HepG2 (cell line): Measurements from ENCODE around the gene STYX. TPM values are rescaled to one million over a fixed set of nuclear protein-coding genes. Genes with fewer than 3 reads are reported as not detected.

Source experiments
- AHDC1 ChIP-seq: sonication (generic); formaldehyde crosslinking; IDR thresholded peaks from 2 replicates; pipeline ENCODE4 v1.5.1; 2020; ENCODE audit warnings: mild to moderate bottlenecking, missing genetic modification reagents, borderline replicate concordance
- DZIP1 ChIP-seq: sonication (generic); formaldehyde crosslinking; IDR thresholded peaks from 2 replicates; pipeline ENCODE4 v1.5.0; 2020; ENCODE audit warnings: mild to moderate bottlenecking, missing genetic modification reagents
- EP300 ChIP-seq, 3 experiments: sonication (generic) in 1 of 3; formaldehyde crosslinking in 1 of 3; IDR thresholded peaks; 2 replicates each; pipeline versions ENCODE4 v1.5.1 to v1.6.1; 2011 to 2020; ENCODE audit warnings: low read depth in 2 of 3, low read length in 2 of 3, borderline replicate concordance in 1 of 3, improper control_type of control experiment in 1 of 3, mild to moderate bottlenecking in 1 of 3, missing genetic modification reagents in 1 of 3, moderate library complexity in 1 of 3
- ETV5 ChIP-seq: IDR thresholded peaks from 2 replicates; pipeline ENCODE4 v1.6.1; 2018; ENCODE audit warnings: missing biosample characterization, missing genetic modification reagents, inconsistent platforms, borderline replicate concordance
- FOXA1 ChIP-seq, 2 experiments: fragments of 450-650 bp in 1 of 2; sonication (generic) in 1 of 2; formaldehyde crosslinking in 1 of 2; IDR thresholded peaks; 2 replicates each; pipeline versions ENCODE4 v1.4.0 to v1.6.1; 2016 to 2020; ENCODE audit warnings: missing genetic modification reagents in 1 of 2
- RAD21 ChIP-seq: fragments of 450-650 bp; formaldehyde crosslinking; IDR thresholded peaks from 2 replicates; pipeline ENCODE4 v1.5.0; 2020; ENCODE audit warnings: mild to moderate bottlenecking
- SCMH1 ChIP-seq: sonication (generic); formaldehyde crosslinking; IDR thresholded peaks from 2 replicates; pipeline ENCODE4 v1.9.0; 2021; ENCODE audit warnings: missing genetic modification reagents, mild to moderate bottlenecking, borderline replicate concordance
- XBP1 ChIP-seq: sonication (generic); formaldehyde crosslinking; IDR thresholded peaks from 2 replicates; pipeline ENCODE4 v1.5.0; 2020; ENCODE audit warnings: missing genetic modification reagents
- ZBTB1 ChIP-seq: sonication (generic); formaldehyde crosslinking; IDR thresholded peaks from 2 replicates; pipeline ENCODE4 v1.4.0; 2020; ENCODE audit warnings: missing genetic modification reagents, borderline replicate concordance
- ZBTB39 ChIP-seq: sonication (generic); formaldehyde crosslinking; IDR thresholded peaks from 2 replicates; pipeline ENCODE4 v1.5.0; 2020; ENCODE audit warnings: missing genetic modification reagents
- ZNF30 ChIP-seq: sonication (generic); formaldehyde crosslinking; IDR thresholded peaks from 2 replicates; pipeline ENCODE4 v1.5.0; 2020; ENCODE audit warnings: mild to moderate bottlenecking, missing genetic modification reagents
- ZNF775 ChIP-seq: sonication (generic); formaldehyde crosslinking; IDR thresholded peaks from 2 replicates; pipeline ENCODE4 v1.4.0; 2020; ENCODE audit warnings: missing genetic modification reagents, mild to moderate bottlenecking, moderate library complexity, borderline replicate concordance
- ZNF878 ChIP-seq: sonication (generic); formaldehyde crosslinking; IDR thresholded peaks from 2 replicates; pipeline ENCODE4 v1.8.1; 2023; ENCODE audit warnings: mild to moderate bottlenecking, missing genetic modification reagents, moderate library complexity
- polyA plus RNA-seq, 8 experiments: library from polyadenylated mRNA; depleted of rRNA in 3 of 8; stranded (reverse) in 7 of 8; unstranded in 1 of 8; fragments of >200 nt; fragmentation: Illumina TruSeq in 4 of 8; extraction: Trizol in 4 of 8; gene quantifications; 2 replicates each; pipeline versions ENCODE4 v1.2.1 to v1.2.3, GENCODE V29; 2011 to 2016; ENCODE audit warnings: low read depth in 4 of 8, missing spikeins in 1 of 8, mixed read lengths in 1 of 8; ENCODE audit not compliant: insufficient read depth in 1 of 8
- total RNA-seq, 5 experiments: library from RNA; depleted of rRNA; stranded (reverse); fragments of >200 nt; fragmentation: Illumina TruSeq; extraction: Trizol; gene quantifications; 2 replicates each; pipeline ENCODE4 v1.2.3, GENCODE V29; 2016; ENCODE audit warnings: low read depth in 1 of 5
- TF ChIP-seq, protein P1 (sequence below): sonication (generic); formaldehyde crosslinking; IDR thresholded peaks from 2 replicates; pipeline ENCODE4 v1.9.0; 2022; ENCODE audit warnings: missing genetic modification reagents, mild to moderate bottlenecking, borderline replicate concordance

Gene STYX
- total and polyA plus RNA-seq, 2 of the 13 experiments (the other 11 are each of a cell fraction or from before 2014, with no cell fraction given), result 6.6 to 10.9 TPM

- TF ChIP-seq AHDC1 (CRISPR knock-in tag), result no peak; the same call in 1 of the 2 replicates
- no peak for TF ChIP-seq DZIP1
- no peak for TF ChIP-seq XBP1
- TF ChIP-seq ZNF30 (CRISPR knock-in tag), result no peak
- no peak for TF ChIP-seq ZNF878 (CRISPR knock-in tag)
- 0 out of 2 replicates have a peak, but pooled peaks have one; percentile 12 for TF ChIP-seq ETV5 (CRISPR knock-in tag)
- no peak for TF ChIP-seq RAD21 (CRISPR knock-in tag)
- no peak for TF ChIP-seq ZNF775 (CRISPR knock-in tag)
- no peak for TF ChIP-seq ZBTB39 (CRISPR knock-in tag)
- no peak for TF ChIP-seq FOXA1 (IDR thresholded peaks at IDR 0.05)
- TF ChIP-seq FOXA1 (CRISPR knock-in tag; IDR thresholded peaks at IDR 0.05), result peak; percentile 48; the same call in 1 of the 2 replicates
- TF ChIP-seq, protein P1, sequence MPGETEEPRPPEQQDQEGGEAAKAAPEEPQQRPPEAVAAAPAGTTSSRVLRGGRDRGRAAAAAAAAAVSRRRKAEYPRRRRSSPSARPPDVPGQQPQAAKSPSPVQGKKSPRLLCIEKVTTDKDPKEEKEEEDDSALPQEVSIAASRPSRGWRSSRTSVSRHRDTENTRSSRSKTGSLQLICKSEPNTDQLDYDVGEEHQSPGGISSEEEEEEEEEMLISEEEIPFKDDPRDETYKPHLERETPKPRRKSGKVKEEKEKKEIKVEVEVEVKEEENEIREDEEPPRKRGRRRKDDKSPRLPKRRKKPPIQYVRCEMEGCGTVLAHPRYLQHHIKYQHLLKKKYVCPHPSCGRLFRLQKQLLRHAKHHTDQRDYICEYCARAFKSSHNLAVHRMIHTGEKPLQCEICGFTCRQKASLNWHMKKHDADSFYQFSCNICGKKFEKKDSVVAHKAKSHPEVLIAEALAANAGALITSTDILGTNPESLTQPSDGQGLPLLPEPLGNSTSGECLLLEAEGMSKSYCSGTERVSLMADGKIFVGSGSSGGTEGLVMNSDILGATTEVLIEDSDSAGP (CRISPR knock-in tag), result no peak
- no peak for TF ChIP-seq ZBTB1 (CRISPR knock-in tag)
- peak in 1 of 2 experiments; percentile 36; a peak in 1 of 4 replicates for TF ChIP-seq EP300 (IDR thresholded peaks at IDR 0.05; ENCODE audit: low read depth in 2 of 2, low read length in 2 of 2)
- TF ChIP-seq EP300 (CRISPR knock-in tag; IDR thresholded peaks at IDR 0.05; ENCODE audit: borderline replicate concordance), result no peak
- no peak for TF ChIP-seq SCMH1
These were observed 29.2 kb upstream of the STYX start (continued) for GRCh38 chr14:52700701-52701172.
